GM18907 (cell line): ENCODE results near the gene EFCAB7.
A peak's percentile ranks its signal among the peaks of the same experiment; 100 is the strongest.

Experiments
- ATAC-seq: cut with Tn5 transposase; IDR thresholded peaks from one replicate; pipeline ENCODE4 v1.9.1; 2021; ENCODE audit warnings: mild to moderate bottlenecking, moderate library complexity; ENCODE audit not compliant: unreplicated experiment

Gene EFCAB7

GRCh38 chr1:63601061-63601460 is 77.7 kb downstream of the EFCAB7 start:
- no peak for ATAC-seq

- ATAC-seq = no peak
These were observed 78.1 kb downstream of the EFCAB7 start for GRCh38 chr1:63601463-63601862.

GRCh38 chr1:63601912-63602311 is 78.6 kb downstream of the EFCAB7 start:
- ATAC-seq = no peak

- ATAC-seq = no peak
These were observed 79.3 kb downstream of the EFCAB7 start for GRCh38 chr1:63602629-63603028.

- ATAC-seq = no peak
These were observed 80.5 kb downstream of the EFCAB7 start for GRCh38 chr1:63603810-63604209.

- no peak for ATAC-seq
These were observed 84.0 kb downstream of the EFCAB7 start for GRCh38 chr1:63607322-63607721.

- ATAC-seq = no peak
These were observed 87.9 kb downstream of the EFCAB7 start for GRCh38 chr1:63611231-63611630.

- no peak for ATAC-seq
These were observed 89.2 kb downstream of the EFCAB7 start for GRCh38 chr1:63612564-63612963.

- no peak for ATAC-seq
These were observed 89.6 kb downstream of the EFCAB7 start for GRCh38 chr1:63612971-63613370.

- ATAC-seq = peak; percentile 67
These were observed 92.6 kb downstream of the EFCAB7 start for GRCh38 chr1:63615768-63616420.

- ATAC-seq = no peak
These were observed 94.1 kb downstream of the EFCAB7 start for GRCh38 chr1:63617450-63617849.

- no peak for ATAC-seq
These were observed 94.7 kb downstream of the EFCAB7 start for GRCh38 chr1:63618011-63618410.

GRCh38 chr1:63619558-63619957 is 96.2 kb downstream of the EFCAB7 start:
- no peak for ATAC-seq

- ATAC-seq = no peak
These were observed 97.3 kb downstream of the EFCAB7 start for GRCh38 chr1:63620671-63621070.

- no peak for ATAC-seq
These were observed 97.8 kb downstream of the EFCAB7 start for GRCh38 chr1:63621075-63621474.

- no peak for ATAC-seq
These were observed 98.4 kb downstream of the EFCAB7 start for GRCh38 chr1:63621698-63622097.
